Measurements from ENCODE around the gene MMD2.

Gene MMD2

GRCh38 chr7:4959893-4960292 lies 906 bp upstream of the MMD2 start:
- no peak for DNase-seq
- Histone ChIP-seq H3K27me3 (replicated peaks; ENCODE audit: control insufficient read depth, insufficient read depth, low read length, poor library complexity, severe bottlenecking) (peaks cover 8% of the 10 kb centered on the region), H3K4me1 (ENCODE audit: control insufficient read depth, insufficient read depth, low read length, poor library complexity, severe bottlenecking) (peaks cover 6% of the 10 kb centered on the region), H3K4me3 (ENCODE audit: insufficient read depth, low read depth, low read length, poor library complexity, severe bottlenecking) (no peak overlapping the region), H3K9me3 (ENCODE audit: control insufficient read depth, low read length) (no peaks in the 10 kb centered on the region), H3K27ac (ENCODE audit: insufficient read depth, low read length, poor library complexity, severe bottlenecking) (no peak overlapping the region), H3K36me3 (ENCODE audit: control insufficient read depth, insufficient read depth, low read length) (no peaks in the 10 kb centered on the region)

GRCh38 chr7:4959306-4959705 lies 319 bp upstream of the MMD2 start:
- Histone ChIP-seq H3K36me3 (ENCODE audit: control insufficient read depth, insufficient read depth, low read length) (no peaks in the 10 kb centered on the region), H3K4me1 (ENCODE audit: control insufficient read depth, insufficient read depth, low read length, poor library complexity, severe bottlenecking) (peaks cover 6% of the 10 kb centered on the region), H3K27me3 (replicated peaks; ENCODE audit: control insufficient read depth, insufficient read depth, low read length, poor library complexity, severe bottlenecking) (peaks cover 8% of the 10 kb centered on the region), H3K9me3 (ENCODE audit: control insufficient read depth, low read length) (no peaks in the 10 kb centered on the region), H3K4me3 (ENCODE audit: insufficient read depth, low read depth, low read length, poor library complexity, severe bottlenecking) (no peak overlapping the region), H3K27ac (ENCODE audit: insufficient read depth, low read length, poor library complexity, severe bottlenecking) (no peak overlapping the region)
- DNase-seq = no peak

- no peak overlapping the region for H3K27ac ChIP-seq (ENCODE audit: insufficient read depth, low read length, poor library complexity, severe bottlenecking)
- H3K4me1 ChIP-seq (ENCODE audit: control insufficient read depth, insufficient read depth, low read length, poor library complexity, severe bottlenecking) = peaks cover 6% of the 10 kb centered on the region
- no peaks in the 10 kb centered on the region for H3K36me3 ChIP-seq (ENCODE audit: control insufficient read depth, insufficient read depth, low read length)
- peaks cover 8% of the 10 kb centered on the region for H3K27me3 ChIP-seq (replicated peaks; ENCODE audit: control insufficient read depth, insufficient read depth, low read length, poor library complexity, severe bottlenecking)
- no peak for DNase-seq
- no peaks in the 10 kb centered on the region for H3K9me3 ChIP-seq (ENCODE audit: control insufficient read depth, low read length)
- H3K4me3 ChIP-seq (ENCODE audit: insufficient read depth, low read depth, low read length, poor library complexity, severe bottlenecking) = no peak overlapping the region
Observed at GRCh38 chr7:4957847-4958476, 1.0 kb downstream of the MMD2 start.

- H3K27ac ChIP-seq (ENCODE audit: insufficient read depth, low read length, poor library complexity, severe bottlenecking) = no peak overlapping the region
- H3K4me3 ChIP-seq (ENCODE audit: insufficient read depth, low read depth, low read length, poor library complexity, severe bottlenecking) = no peak overlapping the region
- no peaks in the 10 kb centered on the region for H3K27me3 ChIP-seq (replicated peaks; ENCODE audit: control insufficient read depth, insufficient read depth, low read length, poor library complexity, severe bottlenecking)
- DNase-seq = no peak
- no peaks in the 10 kb centered on the region for H3K4me1 ChIP-seq (ENCODE audit: control insufficient read depth, insufficient read depth, low read length, poor library complexity, severe bottlenecking)
- no peaks in the 10 kb centered on the region for H3K9me3 ChIP-seq (ENCODE audit: control insufficient read depth, low read length)
- no peaks in the 10 kb centered on the region for H3K36me3 ChIP-seq (ENCODE audit: control insufficient read depth, insufficient read depth, low read length)
Observed at GRCh38 chr7:4951903-4952636, 6.9 kb downstream of the MMD2 start.

- no peaks in the 10 kb centered on the region for H3K36me3 ChIP-seq (ENCODE audit: control insufficient read depth, insufficient read depth, low read length)
- no peaks in the 10 kb centered on the region for H3K4me1 ChIP-seq (ENCODE audit: control insufficient read depth, insufficient read depth, low read length, poor library complexity, severe bottlenecking)
- H3K27me3 ChIP-seq (replicated peaks; ENCODE audit: control insufficient read depth, insufficient read depth, low read length, poor library complexity, severe bottlenecking) = no peaks in the 10 kb centered on the region
- no peak overlapping the region for H3K27ac ChIP-seq (ENCODE audit: insufficient read depth, low read length, poor library complexity, severe bottlenecking)
- DNase-seq = no peak
- no peak overlapping the region for H3K4me3 ChIP-seq (ENCODE audit: insufficient read depth, low read depth, low read length, poor library complexity, severe bottlenecking)
- no peaks in the 10 kb centered on the region for H3K9me3 ChIP-seq (ENCODE audit: control insufficient read depth, low read length)
Observed at GRCh38 chr7:4951304-4951703, 7.7 kb downstream of the MMD2 start.

- H3K4me3 ChIP-seq (ENCODE audit: insufficient read depth, low read depth, low read length, poor library complexity, severe bottlenecking) = no peak overlapping the region
- no peaks in the 10 kb centered on the region for H3K4me1 ChIP-seq (ENCODE audit: control insufficient read depth, insufficient read depth, low read length, poor library complexity, severe bottlenecking)
- no peaks in the 10 kb centered on the region for H3K36me3 ChIP-seq (ENCODE audit: control insufficient read depth, insufficient read depth, low read length)
- no peaks in the 10 kb centered on the region for H3K9me3 ChIP-seq (ENCODE audit: control insufficient read depth, low read length)
- H3K27me3 ChIP-seq (replicated peaks; ENCODE audit: control insufficient read depth, insufficient read depth, low read length, poor library complexity, severe bottlenecking) = no peaks in the 10 kb centered on the region
- DNase-seq = no peak
- no peak overlapping the region for H3K27ac ChIP-seq (ENCODE audit: insufficient read depth, low read length, poor library complexity, severe bottlenecking)
Observed at GRCh38 chr7:4948402-4948801, 10.6 kb downstream of the MMD2 start.

- H3K9me3 ChIP-seq (ENCODE audit: control insufficient read depth, low read length) = no peaks in the 10 kb centered on the region
- no peak for DNase-seq
Observed at GRCh38 chr7:4945949-4946348, 13.0 kb downstream of the MMD2 start.

GRCh38 chr7:4944939-4945338 lies 14.0 kb downstream of the MMD2 start:
- Histone ChIP-seq H3K9me3 (ENCODE audit: control insufficient read depth, low read length) (no peaks in the 10 kb centered on the region), H3K27ac (ENCODE audit: insufficient read depth, low read length, poor library complexity, severe bottlenecking) (no peak overlapping the region), H3K27me3 (replicated peaks; ENCODE audit: control insufficient read depth, insufficient read depth, low read length, poor library complexity, severe bottlenecking) (no peaks in the 10 kb centered on the region), H3K36me3 (ENCODE audit: control insufficient read depth, insufficient read depth, low read length) (no peaks in the 10 kb centered on the region), H3K4me1 (ENCODE audit: control insufficient read depth, insufficient read depth, low read length, poor library complexity, severe bottlenecking) (no peaks in the 10 kb centered on the region), H3K4me3 (ENCODE audit: insufficient read depth, low read depth, low read length, poor library complexity, severe bottlenecking) (no peak overlapping the region)
- no peak for DNase-seq

More at GRCh38 chr7:4945949-4946348, 13.0 kb downstream of the MMD2 start:
- Histone ChIP-seq H3K4me3 (ENCODE audit: insufficient read depth, low read depth, low read length, poor library complexity, severe bottlenecking) (no peak overlapping the region), H3K27ac (ENCODE audit: insufficient read depth, low read length, poor library complexity, severe bottlenecking) (no peak overlapping the region), H3K36me3 (ENCODE audit: control insufficient read depth, insufficient read depth, low read length) (no peaks in the 10 kb centered on the region), H3K4me1 (ENCODE audit: control insufficient read depth, insufficient read depth, low read length, poor library complexity, severe bottlenecking) (no peaks in the 10 kb centered on the region), H3K27me3 (replicated peaks; ENCODE audit: control insufficient read depth, insufficient read depth, low read length, poor library complexity, severe bottlenecking) (no peaks in the 10 kb centered on the region)

- Histone ChIP-seq H3K9me3 (ENCODE audit: control insufficient read depth, low read length) (no peaks in the 10 kb centered on the region), H3K4me1 (ENCODE audit: control insufficient read depth, insufficient read depth, low read length, poor library complexity, severe bottlenecking) (no peaks in the 10 kb centered on the region), H3K27ac (ENCODE audit: insufficient read depth, low read length, poor library complexity, severe bottlenecking) (no peak overlapping the region), H3K27me3 (replicated peaks; ENCODE audit: control insufficient read depth, insufficient read depth, low read length, poor library complexity, severe bottlenecking) (no peaks in the 10 kb centered on the region), H3K36me3 (ENCODE audit: control insufficient read depth, insufficient read depth, low read length) (no peaks in the 10 kb centered on the region), H3K4me3 (ENCODE audit: insufficient read depth, low read depth, low read length, poor library complexity, severe bottlenecking) (no peak overlapping the region)
- no peak for DNase-seq
Observed at GRCh38 chr7:4943297-4943696, 15.7 kb downstream of the MMD2 start.

- Histone ChIP-seq H3K9me3 (ENCODE audit: control insufficient read depth, low read length) (no peaks in the 10 kb centered on the region), H3K4me3 (ENCODE audit: insufficient read depth, low read depth, low read length, poor library complexity, severe bottlenecking) (no peak overlapping the region), H3K27ac (ENCODE audit: insufficient read depth, low read length, poor library complexity, severe bottlenecking) (no peak overlapping the region), H3K27me3 (replicated peaks; ENCODE audit: control insufficient read depth, insufficient read depth, low read length, poor library complexity, severe bottlenecking) (no peaks in the 10 kb centered on the region), H3K36me3 (ENCODE audit: control insufficient read depth, insufficient read depth, low read length) (no peaks in the 10 kb centered on the region), H3K4me1 (ENCODE audit: control insufficient read depth, insufficient read depth, low read length, poor library complexity, severe bottlenecking) (no peaks in the 10 kb centered on the region)
- no peak for DNase-seq
Observed at GRCh38 chr7:4939971-4940728, 18.8 kb downstream of the MMD2 start.

Measured in effector memory CD4-positive, alpha-beta T cell (primary cell).